Measurements from ENCODE around the gene CERS1.

Gene CERS1

DNA sequence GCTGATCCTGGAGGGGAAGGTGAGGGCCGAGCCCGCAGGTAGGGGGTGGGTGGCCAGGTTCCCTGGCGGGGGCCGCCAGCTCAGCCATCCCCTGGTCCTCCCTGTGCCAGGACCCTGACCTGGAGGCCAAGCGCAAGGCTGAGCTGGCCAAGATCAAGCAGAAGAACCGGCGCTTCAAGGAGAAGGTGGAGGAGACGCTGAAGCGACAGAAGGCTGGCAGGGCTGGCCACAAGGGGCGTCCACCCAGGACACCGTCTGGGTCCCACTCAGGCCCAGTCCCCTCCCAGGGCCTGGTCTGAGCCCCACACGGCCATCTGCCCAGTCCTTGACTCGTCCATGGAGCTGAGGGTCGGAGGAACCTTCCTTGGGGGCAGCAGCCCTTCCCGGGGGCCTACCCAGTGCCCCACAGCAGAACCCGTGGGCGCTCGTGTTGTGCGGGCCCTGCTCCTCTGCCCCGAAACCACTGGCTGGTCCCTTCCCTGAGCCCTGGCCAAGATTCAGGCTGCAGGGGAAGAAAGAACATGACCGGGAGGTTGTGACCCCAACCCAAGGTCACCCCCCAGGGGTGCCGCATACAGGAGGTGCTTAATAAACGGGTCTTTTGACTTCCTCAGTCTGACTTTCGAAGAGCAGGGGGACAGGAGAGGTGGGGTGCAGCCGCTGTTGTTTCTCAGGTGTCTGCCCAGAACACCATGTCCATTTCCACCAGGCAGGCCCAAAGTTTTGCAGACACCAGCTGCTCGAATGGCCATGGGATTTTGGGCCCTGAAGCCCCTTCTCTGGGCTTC lies 32.3 kb upstream of the CERS1 start:
- H3K4me3 ChIP-seq (ENCODE audit: low read depth, low read length): no peak overlapping the region
- H3K36me3 ChIP-seq (ENCODE audit: control insufficient read depth in 2 of 2, insufficient read depth in 1 of 2, low read length in 2 of 2): peaks cover 7 to 60% of the 10 kb centered on the region in 2 experiments; a peak in 2 of 3 replicates
- TF ChIP-seq ZNF23 (tag by site-specific recombination; IDR thresholded peaks at IDR 0.05; ENCODE audit: borderline replicate concordance) (no peak), ZNF214 (tag by site-specific recombination; IDR thresholded peaks at IDR 0.05; ENCODE audit: borderline replicate concordance) (no peak), KLF1 (tag by site-specific recombination; IDR thresholded peaks at IDR 0.05) (no peak), ZEB2 (tag by site-specific recombination; IDR thresholded peaks at IDR 0.05) (no peak), ZNF529 (tag by site-specific recombination; IDR thresholded peaks at IDR 0.05; ENCODE audit: insufficient replicate concordance) (no peak), ZNF157 (tag by site-specific recombination; IDR thresholded peaks at IDR 0.05) (no peak), ZNF404 (tag by site-specific recombination; IDR thresholded peaks at IDR 0.05) (no peak), ZNF600 (tag by site-specific recombination; IDR thresholded peaks at IDR 0.05) (no peak), ZNF426 (tag by site-specific recombination; IDR thresholded peaks at IDR 0.05) (no peak), ZNF24 (tag by site-specific recombination; IDR thresholded peaks at IDR 0.05) (no peak), ZNF211 (tag by site-specific recombination; IDR thresholded peaks at IDR 0.05; ENCODE audit: low read depth) (no peak), ZNF521 (tag by site-specific recombination; IDR thresholded peaks at IDR 0.05) (no peak), KLF8 (tag by site-specific recombination; IDR thresholded peaks at IDR 0.05) (no peak), ZNF155 (tag by site-specific recombination; IDR thresholded peaks at IDR 0.05) (no peak), ZNF423 (tag by site-specific recombination; IDR thresholded peaks at IDR 0.05) (no peak)
- TF ChIP-seq, protein P1, sequence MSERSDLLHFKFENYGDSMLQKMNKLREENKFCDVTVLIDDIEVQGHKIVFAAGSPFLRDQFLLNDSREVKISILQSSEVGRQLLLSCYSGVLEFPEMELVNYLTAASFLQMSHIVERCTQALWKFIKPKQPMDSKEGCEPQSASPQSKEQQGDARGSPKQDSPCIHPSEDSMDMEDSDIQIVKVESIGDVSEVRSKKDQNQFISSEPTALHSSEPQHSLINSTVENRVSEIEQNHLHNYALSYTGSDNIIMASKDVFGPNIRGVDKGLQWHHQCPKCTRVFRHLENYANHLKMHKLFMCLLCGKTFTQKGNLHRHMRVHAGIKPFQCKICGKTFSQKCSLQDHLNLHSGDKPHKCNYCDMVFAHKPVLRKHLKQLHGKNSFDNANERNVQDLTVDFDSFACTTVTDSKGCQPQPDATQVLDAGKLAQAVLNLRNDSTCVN (tag by site-specific recombination; optimal IDR thresholded peaks at IDR 0.05): no peak
- TF ChIP-seq, protein P2, sequence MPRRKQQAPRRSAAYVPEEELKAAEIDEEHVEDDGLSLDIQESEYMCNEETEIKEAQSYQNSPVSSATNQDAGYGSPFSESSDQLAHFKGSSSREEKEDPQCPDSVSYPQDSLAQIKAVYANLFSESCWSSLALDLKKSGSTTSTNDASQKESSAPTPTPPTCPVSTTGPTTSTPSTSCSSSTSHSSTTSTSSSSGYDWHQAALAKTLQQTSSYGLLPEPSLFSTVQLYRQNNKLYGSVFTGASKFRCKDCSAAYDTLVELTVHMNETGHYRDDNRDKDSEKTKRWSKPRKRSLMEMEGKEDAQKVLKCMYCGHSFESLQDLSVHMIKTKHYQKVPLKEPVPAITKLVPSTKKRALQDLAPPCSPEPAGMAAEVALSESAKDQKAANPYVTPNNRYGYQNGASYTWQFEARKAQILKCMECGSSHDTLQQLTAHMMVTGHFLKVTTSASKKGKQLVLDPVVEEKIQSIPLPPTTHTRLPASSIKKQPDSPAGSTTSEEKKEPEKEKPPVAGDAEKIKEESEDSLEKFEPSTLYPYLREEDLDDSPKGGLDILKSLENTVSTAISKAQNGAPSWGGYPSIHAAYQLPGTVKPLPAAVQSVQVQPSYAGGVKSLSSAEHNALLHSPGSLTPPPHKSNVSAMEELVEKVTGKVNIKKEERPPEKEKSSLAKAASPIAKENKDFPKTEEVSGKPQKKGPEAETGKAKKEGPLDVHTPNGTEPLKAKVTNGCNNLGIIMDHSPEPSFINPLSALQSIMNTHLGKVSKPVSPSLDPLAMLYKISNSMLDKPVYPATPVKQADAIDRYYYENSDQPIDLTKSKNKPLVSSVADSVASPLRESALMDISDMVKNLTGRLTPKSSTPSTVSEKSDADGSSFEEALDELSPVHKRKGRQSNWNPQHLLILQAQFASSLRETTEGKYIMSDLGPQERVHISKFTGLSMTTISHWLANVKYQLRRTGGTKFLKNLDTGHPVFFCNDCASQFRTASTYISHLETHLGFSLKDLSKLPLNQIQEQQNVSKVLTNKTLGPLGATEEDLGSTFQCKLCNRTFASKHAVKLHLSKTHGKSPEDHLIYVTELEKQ (tag by site-specific recombination; IDR thresholded peaks at IDR 0.05; ENCODE audit: borderline replicate concordance): no peak
- H3K4me1 ChIP-seq (ENCODE audit: control insufficient read depth, insufficient read depth, low read length): no peaks in the 10 kb centered on the region
- H3K9me3 ChIP-seq (ENCODE audit: control insufficient read depth, insufficient read depth, low read depth, low read length): no peaks in the 10 kb centered on the region
- CTCF ChIA-PET: interaction anchor here (0.6 to 1.0 kb wide), 4 partner anchors 10 to 542 kb away, joined by 3 to 5 read pairs (median 3); no protein-coding TSS in a partner anchor
- POLR2A ChIA-PET: interaction anchor here (0.6 to 5.7 kb wide), 5 partner anchors 9 to 59 kb away, joined by 3 to 41 read pairs (median 6); partner anchors contain the start of genes COPE and DDX49
- no peak overlapping the region for H3K27ac ChIP-seq (ENCODE audit: extremely low read depth, low read depth, low read length)

DNA sequence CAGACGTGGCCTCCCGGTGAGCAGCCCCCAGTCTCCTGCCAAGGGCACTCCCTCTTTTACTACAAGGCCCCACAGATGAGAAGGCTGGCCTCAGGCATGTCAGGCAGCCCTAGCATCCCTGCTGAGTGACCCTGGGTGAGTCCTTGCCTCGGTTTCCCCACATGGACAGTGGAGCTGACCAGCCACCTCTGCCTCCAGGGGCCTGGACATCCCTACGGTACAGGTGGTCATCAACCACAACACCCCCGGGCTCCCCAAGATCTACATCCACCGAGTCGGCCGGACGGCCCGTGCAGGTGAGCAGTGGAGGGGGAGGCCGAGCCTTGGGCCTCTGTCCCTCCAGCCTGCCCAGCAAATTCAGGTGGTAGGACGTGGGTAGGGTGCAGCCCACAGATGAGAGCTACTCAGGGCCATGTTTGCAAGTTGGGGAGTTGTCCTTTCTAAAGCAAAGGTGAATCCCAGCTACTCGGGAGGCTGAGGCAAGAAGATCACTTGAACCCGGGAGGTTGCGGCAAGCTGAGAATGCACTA lies 28.8 kb upstream of the CERS1 start:
- POLR2A ChIA-PET: no interaction called here
- CTCF ChIA-PET: interaction anchor here (1.6 kb wide), 1 partner anchor 62 kb away, joined by 4 read pairs; no protein-coding TSS in a partner anchor
- H3K36me3 ChIP-seq (ENCODE audit: control insufficient read depth in 2 of 2, insufficient read depth in 1 of 2, low read length in 2 of 2): peaks cover 4 to 68% of the 10 kb centered on the region in 2 experiments; a peak in 2 of 3 replicates
- no peak overlapping the region for H3K4me3 ChIP-seq (ENCODE audit: low read depth, low read length)
- no peaks in the 10 kb centered on the region for H3K9me3 ChIP-seq (ENCODE audit: control insufficient read depth, insufficient read depth, low read depth, low read length)
- no peaks in the 10 kb centered on the region for H3K4me1 ChIP-seq (ENCODE audit: control insufficient read depth, insufficient read depth, low read length)
- H3K27ac ChIP-seq (ENCODE audit: extremely low read depth, low read depth, low read length): no peak overlapping the region
- no peak for TF ChIP-seq ZNF785 (tag by site-specific recombination; IDR thresholded peaks at IDR 0.05)
- TF ChIP-seq TRIM28 (IDR thresholded peaks at IDR 0.05; ENCODE audit: borderline replicate concordance, low read length): no peak
- no peak for TF ChIP-seq ZNF114 (tag by site-specific recombination; IDR thresholded peaks at IDR 0.05)
- no peak for TF ChIP-seq ZNF239 (tag by site-specific recombination; IDR thresholded peaks at IDR 0.05)
- no peak for TF ChIP-seq ZNF747 (tag by site-specific recombination; IDR thresholded peaks at IDR 0.05)
- TF ChIP-seq KLF9 (tag by site-specific recombination; IDR thresholded peaks at IDR 0.05; ENCODE audit: low read depth): no peak
- TF ChIP-seq, protein P3, sequence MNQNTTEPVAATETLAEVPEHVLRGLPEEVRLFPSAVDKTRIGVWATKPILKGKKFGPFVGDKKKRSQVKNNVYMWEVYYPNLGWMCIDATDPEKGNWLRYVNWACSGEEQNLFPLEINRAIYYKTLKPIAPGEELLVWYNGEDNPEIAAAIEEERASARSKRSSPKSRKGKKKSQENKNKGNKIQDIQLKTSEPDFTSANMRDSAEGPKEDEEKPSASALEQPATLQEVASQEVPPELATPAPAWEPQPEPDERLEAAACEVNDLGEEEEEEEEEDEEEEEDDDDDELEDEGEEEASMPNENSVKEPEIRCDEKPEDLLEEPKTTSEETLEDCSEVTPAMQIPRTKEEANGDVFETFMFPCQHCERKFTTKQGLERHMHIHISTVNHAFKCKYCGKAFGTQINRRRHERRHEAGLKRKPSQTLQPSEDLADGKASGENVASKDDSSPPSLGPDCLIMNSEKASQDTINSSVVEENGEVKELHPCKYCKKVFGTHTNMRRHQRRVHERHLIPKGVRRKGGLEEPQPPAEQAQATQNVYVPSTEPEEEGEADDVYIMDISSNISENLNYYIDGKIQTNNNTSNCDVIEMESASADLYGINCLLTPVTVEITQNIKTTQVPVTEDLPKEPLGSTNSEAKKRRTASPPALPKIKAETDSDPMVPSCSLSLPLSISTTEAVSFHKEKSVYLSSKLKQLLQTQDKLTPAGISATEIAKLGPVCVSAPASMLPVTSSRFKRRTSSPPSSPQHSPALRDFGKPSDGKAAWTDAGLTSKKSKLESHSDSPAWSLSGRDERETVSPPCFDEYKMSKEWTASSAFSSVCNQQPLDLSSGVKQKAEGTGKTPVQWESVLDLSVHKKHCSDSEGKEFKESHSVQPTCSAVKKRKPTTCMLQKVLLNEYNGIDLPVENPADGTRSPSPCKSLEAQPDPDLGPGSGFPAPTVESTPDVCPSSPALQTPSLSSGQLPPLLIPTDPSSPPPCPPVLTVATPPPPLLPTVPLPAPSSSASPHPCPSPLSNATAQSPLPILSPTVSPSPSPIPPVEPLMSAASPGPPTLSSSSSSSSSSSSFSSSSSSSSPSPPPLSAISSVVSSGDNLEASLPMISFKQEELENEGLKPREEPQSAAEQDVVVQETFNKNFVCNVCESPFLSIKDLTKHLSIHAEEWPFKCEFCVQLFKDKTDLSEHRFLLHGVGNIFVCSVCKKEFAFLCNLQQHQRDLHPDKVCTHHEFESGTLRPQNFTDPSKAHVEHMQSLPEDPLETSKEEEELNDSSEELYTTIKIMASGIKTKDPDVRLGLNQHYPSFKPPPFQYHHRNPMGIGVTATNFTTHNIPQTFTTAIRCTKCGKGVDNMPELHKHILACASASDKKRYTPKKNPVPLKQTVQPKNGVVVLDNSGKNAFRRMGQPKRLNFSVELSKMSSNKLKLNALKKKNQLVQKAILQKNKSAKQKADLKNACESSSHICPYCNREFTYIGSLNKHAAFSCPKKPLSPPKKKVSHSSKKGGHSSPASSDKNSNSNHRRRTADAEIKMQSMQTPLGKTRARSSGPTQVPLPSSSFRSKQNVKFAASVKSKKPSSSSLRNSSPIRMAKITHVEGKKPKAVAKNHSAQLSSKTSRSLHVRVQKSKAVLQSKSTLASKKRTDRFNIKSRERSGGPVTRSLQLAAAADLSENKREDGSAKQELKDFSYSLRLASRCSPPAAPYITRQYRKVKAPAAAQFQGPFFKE (tag by site-specific recombination; IDR thresholded peaks at IDR 0.05; ENCODE audit: borderline replicate concordance): no peak
- TF ChIP-seq ZNF596 (tag by site-specific recombination; IDR thresholded peaks at IDR 0.05): no peak

Data from HEK293 (cell line).